ENCODE results near the gene PHF21A.
A peak's percentile ranks its signal among the peaks of the same experiment; 100 is the strongest.
"Not testable (repeated sequence)": the region's sequence is repeated elsewhere in the genome, so short reads cannot be mapped to it uniquely, and the experiment has no call there.

Gene PHF21A

DNA sequence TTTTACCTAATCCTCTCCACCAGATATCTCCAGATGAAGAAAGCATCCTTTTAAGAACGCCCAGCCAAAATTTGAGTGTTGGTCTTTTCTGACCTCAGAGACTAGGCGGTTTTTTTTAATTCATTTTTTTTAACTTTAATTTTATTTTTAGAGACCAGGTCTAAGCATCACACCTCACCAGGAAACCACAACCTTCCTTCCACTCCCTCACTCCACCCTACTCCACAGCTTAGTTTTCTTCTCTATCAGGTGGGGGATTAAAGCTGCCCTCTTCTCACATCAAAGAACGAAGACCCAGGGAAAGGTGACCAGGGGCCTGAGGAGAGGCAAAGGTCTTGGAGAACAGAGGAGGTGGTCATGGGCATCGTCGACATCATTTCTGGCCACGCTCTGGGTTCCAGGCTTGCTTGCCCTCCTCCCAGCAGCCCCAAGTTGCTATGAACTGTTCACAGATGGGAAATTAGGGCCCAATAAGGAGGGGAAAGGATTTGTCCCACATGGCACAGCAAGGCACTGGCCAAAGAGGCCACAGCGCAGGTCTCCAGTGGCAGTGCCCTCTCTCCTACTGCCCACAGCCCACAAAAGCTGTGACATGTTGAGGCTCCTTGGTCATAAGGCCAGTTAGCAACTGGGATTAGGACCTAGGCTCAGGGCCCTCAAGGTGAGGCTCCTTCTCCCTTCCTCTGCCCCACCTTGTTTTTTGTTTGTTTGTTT, 202.1 kb downstream of the PHF21A start:
- DNase-seq, result no peak

DNA sequence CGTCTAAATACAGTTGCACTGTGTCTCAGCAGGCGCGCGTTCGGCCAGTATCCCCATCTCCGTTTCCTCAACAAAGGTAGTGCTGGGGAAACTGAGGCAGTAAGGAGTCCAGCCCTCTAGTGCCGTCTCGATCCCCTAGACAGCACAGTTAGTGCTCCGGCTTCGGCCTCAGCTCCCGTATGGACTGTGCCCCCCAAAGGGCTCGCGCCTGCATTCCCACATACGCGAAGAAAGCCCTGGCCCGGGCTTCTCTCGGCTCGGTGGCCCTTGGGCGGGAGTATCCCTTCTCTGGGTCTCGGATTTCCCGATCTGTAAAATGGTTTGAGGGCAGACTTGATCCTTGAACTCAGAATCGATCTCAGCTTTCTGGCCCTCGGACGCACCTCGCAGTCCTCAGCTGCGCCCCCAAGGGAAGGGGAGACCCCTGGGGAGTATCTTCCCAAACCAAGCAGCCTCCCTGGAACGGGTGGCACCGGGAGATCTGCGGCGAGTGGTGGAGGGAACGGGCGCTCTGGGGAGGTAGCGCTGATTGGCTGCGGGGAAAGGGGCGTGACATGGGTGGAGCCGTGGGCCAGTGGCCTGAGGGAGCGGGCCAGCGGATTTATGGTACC, 202.8 kb downstream of the PHF21A start:
- peak; percentile 46 to 59 for DNase-seq

DNA sequence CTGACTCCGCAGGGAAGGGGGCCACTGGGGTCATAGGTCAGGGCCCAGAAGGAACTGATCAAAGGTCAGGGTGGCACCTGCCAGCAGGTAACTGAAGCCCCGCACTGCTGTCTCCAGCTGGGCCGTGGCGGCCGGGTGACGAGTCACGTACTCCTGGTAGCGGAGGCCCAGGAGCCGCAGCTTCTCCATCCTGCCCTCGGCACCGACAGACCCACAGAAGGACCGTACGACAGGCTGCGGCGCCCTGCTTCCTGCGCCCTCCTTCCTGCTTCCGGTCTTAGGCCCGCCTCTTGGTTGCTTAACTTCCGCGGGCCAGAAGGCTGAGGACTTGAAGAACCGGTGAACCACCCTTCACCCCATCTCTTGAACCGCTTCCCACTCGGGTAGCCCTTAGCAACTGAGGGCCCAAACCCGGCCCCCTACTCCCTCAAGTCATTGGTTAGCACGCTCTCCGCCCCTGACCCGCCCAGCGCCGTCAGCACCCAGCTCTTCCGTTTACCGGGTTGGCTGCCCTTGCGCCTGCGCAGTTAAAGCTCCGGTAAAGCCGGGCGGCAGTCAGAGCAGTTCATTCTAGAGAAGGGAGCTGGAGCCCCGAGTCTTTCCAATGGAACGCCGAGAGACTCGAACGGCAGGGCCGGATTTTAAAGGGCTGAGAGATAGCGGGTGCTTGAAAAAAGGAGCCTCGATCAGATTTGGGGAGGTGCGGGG, 203.5 kb downstream of the PHF21A start, which contains the start of gene PEX16:
Gene PEX16 (minus strand): TSS at position 255 of the 708 bp plus-strand sequence. CDS start 66 bp downstream, at position 189.
- DNase-seq, result peak; percentile 95 to 96

DNA sequence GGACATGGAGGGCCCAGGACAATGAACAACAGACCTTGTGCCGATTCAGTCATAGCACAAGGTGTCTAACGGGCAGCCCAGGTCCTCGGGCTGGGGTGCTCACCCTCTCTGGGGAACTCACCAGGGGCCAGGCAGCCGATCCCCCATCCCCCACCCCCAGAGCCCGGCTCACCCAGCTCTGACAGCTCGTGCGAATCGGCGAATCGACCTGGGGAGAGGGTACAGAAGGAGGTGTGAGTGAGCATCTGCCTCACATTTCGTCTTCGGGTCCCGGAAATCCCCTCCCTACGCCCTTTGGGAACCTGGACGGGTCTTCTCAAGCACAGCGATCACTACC, 204.0 kb downstream of the PHF21A start:
- DNase-seq, result no peak

DNA sequence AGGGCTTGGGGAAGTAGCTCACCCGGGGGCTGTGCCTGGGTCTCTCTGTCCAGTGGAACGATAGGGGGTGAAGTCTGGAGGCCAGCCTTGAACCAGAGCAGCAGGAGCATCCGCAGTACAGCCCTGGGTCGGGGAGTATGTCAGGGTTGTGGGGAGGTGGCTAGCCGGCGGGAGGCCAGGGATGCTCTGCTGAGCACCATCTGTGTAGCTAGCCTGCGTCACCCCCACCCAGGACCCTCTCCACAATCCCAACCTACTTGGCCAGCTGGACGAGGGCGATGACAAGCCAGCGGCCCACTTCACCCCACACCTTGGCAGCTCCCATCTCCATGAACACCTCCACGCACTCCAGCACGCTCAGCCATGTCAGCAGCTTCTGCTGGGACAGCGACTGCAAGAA, 205.8 kb downstream of the PHF21A start:
- DNase-seq, result no peak

DNA sequence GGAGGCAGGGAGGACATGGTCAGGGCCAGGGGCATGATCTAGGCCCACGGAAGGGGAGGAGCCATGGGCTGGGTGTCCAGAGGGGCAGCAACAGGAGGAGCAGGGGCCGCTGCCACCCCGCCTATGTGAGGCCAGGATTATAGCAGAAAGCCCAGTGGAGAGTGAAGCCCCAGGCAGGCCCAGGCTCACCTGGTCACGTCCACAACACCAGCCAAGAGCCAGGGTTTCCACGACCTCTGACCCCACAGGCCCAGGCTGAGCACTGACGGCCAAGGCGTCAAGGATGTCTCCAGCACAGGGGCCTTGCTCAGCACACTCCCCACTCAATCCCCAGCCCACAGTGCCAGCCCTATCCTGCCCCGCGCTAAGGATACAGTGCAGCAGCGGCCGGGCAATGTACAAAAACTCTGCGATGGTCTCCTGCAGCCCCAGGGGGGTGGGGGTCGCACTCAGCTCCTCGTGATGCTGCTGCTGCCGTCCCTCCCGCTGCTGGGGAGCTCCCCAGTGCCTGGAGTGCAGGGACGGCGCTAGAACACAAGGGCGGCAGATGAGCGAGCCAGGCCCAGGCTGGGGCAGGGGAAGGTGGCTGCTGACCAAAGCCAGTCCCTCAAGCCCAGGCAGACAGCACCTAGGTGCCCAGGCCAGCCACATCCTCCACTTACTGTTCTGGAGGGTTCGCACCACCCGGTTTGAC, 207.2 kb downstream of the PHF21A start:
- DNase-seq, result no peak

DNA sequence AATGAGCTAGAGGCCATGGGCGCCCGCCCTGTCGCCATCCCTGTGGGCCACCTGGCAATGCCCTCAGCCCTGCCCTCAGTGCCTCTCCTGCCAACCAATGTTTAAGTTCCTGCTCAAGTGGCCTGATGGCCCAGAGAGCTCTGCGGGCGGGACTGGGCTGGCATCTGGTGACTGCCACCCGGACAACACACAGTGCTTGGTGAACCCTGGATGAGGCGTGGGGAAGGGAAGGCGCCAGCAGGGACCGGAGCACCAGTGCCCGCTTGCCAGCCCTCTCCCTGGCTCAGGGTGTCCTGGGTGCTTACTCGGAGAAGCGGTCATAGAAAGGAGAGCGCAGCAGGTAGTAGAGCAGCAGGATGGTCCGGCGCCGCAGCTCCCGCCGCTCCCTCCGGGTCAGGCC, 207.7 kb downstream of the PHF21A start:
- no peak for DNase-seq

DNA sequence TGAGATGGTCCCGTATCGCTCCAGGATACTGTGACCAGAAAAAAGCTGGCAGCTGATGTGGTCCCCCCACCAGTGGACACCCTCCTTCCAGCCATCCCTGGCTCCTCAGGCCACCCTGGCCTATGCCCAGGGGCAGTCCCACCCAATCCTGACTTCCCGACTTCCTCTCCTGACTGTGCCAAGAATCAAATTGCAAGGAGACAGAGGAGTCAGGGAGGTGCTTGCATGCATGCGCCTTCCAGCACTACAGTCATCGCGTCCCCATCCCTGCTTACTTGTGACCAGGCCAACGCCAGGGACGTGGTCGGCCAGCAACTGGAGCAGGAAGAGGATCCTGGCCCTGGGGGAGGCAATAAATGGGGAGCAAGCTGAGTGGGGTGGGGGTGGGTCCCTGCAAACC, 210.6 kb downstream of the PHF21A start:
- no peak for DNase-seq

DNA sequence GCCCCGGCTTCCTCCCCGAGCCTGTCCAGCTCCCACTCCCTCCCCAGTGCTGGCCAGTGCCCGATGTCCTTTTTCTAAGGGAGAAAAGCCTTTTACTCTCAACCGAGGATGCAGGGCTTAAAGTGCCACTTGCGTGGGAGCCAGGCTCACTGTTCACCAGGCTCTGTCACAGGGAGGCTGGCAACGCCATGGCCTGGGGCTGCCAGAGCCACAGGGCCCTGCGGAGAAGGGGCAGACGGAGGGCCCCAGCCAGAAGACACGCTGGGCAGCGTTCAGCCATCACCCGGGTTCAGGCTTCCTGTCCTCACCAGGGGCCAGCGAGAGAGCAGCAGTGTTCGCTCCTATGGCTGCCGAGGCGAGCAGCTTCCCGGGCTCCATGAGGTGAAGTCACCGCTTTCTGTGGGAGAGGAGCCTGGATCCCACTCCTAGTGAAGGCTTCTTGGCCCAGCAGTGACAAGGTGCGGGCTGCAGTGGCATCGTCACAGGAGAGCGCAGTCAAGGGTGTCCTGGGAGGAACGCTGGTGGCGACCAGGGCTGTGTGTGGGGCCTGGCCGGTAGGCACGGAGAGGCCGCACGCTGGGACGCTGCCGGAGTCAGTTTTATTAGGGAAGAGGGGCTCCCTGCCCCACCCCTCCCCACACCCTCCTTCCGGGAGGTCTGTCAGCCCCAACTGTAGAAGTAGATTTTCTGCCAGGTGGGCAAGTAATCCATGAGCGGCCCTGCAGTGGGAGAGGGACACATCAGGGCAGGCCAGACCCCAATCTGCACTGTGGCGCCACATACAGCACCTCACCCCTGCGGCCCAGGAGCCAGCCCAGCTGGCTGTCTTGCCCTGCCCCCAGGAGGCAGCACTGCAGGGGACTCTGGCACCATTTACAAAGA, 211.4 kb downstream of the PHF21A start:
- DNase-seq, result no peak

DNA sequence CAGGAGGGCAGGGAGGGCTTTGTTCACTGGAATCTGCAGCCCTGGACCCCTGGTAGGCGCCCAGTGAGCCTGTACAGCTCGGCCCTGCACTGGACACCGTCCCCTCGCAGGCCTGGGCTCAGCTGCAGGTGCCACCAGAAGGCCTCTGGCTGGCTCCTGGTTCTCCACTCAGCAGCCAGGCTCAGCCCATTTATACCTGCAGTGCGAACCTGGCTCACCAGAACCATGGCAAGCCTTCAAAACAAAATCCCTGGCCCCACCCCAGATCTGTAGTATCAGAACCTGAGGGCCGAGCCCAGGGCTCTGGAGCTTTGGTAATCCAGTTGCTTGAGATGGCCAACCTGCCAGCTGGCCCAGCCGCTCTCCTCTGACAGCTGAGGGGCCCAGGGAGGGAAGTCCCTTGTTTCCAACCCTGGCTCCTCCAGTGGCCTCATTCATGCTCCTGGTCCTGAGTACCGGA, 213.3 kb downstream of the PHF21A start:
- no peak for DNase-seq

DNA sequence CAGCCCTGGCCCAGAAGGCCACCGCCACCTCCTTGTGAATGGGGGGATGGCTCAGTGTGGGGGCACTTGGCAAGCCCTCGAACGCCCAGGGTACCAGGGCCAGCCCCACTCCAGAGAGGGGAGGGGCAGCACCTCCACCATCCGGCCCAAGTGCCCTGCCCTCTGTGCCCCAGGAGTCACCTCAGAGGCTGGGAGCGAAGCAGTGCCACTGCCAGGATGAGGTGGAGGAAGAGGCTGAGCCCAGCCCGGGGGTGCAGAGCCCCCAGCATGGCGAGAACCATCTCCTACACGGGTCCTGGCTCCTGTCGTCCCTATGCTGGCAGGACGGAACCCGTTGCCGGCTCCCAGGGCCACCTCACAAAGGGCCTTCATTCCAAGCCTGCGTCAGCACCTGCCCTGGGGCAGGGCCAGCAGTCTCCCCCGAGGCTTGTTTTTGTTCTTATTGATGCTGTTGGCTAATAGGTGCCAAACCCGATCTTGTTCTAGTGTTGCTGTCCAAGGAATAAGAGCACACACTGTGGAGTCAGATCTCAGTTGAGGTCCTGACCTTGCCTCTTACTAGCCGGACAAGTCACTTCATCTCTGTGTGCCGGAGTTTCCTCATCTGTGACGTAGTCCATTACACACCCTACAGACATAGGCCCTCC, 214.2 kb downstream of the PHF21A start, which contains the start of gene FREY1:
Gene FREY1 (minus strand): TSS at position 307 of the 647 bp plus-strand sequence. CDS start 26 bp downstream, at position 281.
- DNase-seq, result no peak

DNA sequence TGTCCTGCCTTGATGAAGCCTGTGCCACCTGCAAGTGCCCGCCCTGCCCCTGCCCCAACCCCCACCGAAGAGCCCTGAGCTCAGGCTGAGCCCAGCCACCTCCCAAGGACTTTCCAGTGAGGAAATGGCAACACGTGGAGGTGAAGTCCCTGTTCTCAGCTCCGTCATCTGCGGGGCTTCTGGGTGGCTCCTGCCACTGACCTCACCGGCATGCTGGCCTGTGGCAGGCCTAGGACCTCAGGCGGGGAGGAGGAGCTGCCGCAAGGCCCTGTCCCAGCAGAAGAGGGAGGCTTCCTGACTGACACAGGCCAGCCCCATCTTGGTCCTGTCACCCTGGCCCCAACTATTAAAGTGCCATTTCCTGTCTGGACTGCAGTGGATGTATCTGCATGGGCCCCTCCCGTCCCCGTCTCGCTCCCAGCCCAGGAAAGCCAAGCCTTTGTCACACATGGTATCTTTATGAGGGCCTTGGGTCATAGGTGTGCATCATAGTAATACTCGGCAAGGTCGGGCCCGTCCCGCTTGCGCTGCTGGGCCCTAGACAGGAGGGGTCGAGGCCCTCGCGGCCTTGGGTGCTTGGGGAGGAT, 215.1 kb downstream of the PHF21A start:
- DNase-seq, result no peak

DNA sequence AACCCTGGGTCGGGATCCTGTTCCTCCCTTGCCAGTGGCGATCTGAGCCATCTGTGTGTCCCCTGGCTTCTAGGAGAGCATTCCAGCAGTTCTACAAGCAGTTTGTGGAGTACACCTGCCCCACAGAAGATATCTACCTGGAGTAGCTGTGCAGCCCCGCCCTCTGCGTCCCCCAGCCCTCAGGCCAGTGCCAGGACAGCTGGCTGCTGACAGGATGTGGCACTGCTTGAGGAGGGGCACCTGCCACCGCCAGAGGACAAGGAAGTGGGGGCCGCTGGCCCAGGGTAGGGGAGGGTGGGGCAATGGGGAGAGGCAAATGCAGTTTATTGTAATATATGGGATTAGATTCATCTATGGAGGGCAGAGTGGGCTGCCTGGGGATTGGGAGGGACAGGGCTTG, 215.7 kb downstream of the PHF21A start:
- DNase-seq, result not testable (repeated sequence)

DNA sequence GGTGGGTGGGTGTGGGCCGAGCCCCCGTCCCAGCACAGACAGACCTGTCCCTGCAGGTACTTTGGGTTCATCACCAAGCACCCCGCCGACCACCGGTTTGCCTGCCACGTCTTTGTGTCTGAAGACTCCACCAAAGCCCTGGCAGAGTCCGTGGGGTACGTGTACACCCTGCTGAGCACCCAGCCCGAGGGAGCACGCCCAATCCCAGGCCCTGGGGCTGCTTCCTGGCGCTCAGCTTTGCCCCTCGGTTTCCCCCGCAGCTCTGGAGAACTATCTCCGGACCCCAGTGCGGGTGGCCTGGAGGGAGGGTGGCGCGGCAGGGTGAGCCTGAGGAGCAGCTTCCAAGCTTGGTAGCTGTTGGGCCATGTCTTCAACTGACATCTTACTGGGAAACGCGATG, 216.2 kb downstream of the PHF21A start:
- no peak for DNase-seq

DNA sequence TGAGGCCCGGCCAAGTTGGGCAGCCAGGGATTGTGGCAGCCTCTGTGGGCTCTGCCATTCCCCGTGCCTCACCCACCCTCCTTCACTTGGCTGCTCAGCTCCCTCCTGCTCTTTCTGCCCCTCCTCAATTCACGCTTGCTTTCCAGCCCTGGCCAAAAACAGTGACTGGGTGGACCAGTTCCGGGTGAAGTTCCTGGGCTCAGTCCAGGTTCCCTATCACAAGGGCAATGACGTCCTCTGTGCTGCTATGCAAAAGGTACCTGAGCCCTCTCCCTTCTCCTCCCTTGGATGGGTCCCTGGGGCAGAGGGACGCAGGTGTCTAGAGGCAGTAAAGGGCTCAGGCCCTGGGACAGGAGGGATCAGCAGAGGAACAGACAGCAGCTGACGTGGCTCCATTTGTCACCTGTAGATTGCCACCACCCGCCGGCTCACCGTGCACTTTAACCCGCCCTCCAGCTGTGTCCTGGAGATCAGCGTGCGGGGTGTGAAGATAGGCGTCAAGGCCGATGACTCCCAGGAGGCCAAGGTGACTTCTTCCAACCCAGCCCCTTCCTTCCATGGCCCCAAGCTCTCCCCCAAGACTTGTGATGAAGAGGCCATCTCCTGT, 216.8 kb downstream of the PHF21A start:
- DNase-seq, result no peak

DNA sequence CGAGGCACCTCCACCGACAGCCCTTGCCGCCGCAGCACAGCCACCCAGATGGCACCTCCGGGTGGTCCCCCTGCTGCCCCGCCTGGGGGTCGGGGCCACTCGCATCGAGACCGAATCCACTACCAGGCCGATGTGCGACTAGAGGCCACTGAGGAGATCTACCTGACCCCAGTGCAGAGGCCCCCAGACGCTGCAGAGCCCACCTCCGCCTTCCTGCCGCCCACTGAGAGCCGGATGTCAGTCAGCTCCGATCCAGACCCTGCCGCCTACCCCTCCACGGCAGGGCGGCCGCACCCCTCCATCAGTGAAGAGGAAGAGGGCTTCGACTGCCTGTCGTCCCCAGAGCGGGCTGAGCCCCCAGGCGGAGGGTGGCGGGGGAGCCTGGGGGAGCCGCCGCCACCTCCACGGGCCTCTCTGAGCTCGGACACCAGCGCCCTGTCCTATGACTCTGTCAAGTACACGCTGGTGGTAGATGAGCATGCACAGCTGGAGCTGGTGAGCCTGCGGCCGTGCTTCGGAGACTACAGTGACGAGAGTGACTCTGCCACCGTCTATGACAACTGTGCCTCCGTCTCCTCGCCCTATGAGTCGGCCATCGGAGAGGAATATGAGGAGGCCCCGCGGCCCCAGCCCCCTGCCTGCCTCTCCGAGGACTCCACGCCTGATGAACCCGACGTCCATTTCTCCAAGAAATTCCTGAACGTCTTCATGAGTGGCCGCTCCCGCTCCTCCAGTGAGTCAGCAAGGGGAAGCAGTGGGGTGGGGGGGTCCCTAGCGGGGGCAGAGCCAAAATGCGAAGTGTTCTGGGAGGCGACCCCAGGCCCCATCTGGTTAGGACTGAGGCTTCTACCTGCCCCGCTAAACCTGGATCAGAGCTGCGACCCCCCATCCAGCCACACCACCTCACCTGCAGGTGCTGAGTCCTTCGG, 218.5 kb downstream of the PHF21A start:
- DNase-seq, result no peak

DNA sequence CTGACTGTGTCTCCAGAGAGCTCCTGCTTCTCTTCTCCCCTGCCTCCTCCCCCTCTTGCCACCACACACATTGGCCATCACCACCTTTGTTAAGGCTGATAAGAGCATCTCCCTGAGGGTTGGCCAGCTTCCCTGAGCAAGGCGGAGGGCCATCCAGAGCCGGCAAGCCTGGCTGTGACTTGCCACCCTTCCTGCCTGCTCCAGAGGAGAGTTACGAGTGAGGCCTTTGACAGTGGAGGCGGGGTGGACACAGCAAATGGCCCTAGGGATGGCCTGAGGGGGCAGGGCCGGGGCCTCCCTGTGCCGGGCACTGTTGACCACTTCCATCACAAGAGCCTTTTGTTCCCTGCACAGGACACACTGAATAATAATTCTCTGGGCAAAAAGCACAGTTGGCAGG, 219.6 kb downstream of the PHF21A start:
- DNase-seq, result no peak

DNA sequence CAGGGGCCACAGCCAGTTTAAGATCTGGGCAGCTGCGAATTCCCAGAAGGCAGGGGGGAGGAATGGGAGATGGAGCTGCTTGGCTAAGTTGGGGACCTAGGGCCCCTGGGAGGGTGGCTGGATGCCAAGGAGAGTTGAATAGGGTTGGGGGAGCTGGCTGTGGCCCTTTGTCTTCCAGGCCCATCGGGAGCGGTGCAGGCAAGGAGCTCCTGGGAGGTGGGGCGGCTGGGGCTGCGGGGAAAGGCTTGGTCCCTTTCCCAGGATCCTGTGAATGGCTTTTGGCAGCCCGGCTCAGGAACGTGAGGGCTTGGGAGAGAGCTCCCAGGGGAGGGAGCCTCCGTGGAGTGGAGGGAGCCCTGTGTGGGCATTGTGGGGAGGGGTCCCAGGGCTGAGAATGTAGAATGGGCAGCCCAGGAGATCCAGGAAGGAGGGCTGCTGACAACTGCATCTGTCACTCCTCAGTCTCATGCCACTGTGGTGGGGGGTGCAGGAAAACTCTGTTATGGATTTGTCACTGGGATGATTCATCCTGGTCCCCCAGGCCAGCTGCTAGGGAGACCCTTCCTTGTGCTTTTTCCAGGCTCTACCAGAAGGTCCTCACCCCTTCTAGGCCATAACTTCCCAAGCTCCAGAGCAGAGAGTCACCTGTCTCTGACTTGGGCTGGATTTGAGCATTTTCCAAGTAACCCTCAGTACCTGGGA, 220.2 kb downstream of the PHF21A start:
- no peak for DNase-seq

DNA sequence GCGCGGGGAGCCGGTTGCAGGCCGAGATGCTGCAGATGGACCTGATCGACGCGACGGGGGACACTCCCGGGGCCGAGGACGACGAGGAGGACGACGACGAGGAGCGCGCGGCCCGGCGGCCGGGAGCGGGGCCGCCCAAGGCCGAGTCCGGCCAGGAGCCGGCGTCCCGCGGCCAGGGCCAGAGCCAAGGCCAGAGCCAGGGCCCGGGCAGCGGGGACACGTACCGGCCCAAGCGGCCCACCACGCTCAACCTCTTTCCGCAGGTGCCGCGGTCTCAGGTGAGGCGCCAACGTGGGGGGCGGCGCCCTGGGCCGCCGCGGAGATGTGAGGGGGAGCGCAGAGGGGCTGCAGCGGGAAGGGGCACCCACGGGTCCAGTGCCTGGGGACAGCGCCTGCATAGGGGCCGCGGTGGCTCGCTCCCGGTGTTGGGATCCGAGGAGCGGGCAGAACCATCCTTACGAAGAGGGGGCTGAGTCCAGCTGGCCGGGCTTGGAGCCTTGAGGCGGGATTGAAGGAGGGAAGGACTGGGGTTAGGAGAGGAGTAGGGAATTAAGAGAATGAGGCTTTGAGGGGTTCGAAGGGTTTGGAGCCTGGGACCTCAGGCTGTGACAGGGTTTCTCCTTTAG, 221.0 kb downstream of the PHF21A start:
- DNase-seq, result not testable (repeated sequence)

All from AML-193 (cell line).